ENCODE data around the gene SMCO4. TPM values are rescaled to one million over a fixed set of nuclear protein-coding genes. Genes with fewer than 3 reads are reported as not detected.

SMCO4 gene
- polyA plus RNA-seq, 1 donor = 47.9 TPM

- DNase-seq = no peak
- no peak overlapping the region for H3K4me3 ChIP-seq (ENCODE audit: low read length)
- H3K27me3 ChIP-seq (ENCODE audit: control insufficient read depth, insufficient read depth, low read length) = no peaks in the 10 kb centered on the region
- H3K4me1 ChIP-seq (ENCODE audit: control insufficient read depth, insufficient read depth, low read length) = peaks cover 17% of the 10 kb centered on the region
- peaks cover 5% of the 10 kb centered on the region for H3K36me3 ChIP-seq (ENCODE audit: control insufficient read depth, insufficient read depth, low read length)
- WGBS (ENCODE audit: insufficient coverage, low lambda C conversion rate) = 87% methylated on average over 2 of the region's 8 CpGs
- H3K9me3 ChIP-seq (ENCODE audit: control insufficient read depth, low read depth, low read length) = no peaks in the 10 kb centered on the region
- H3K27ac ChIP-seq (ENCODE audit: low read length) = no peak overlapping the region
Observed at GRCh38 chr11:93492464-93493251, 50.5 kb downstream of the SMCO4 start.

GRCh38 chr11:93491973-93492372 is 51.2 kb downstream of the SMCO4 start:
- Histone ChIP-seq H3K4me3 (ENCODE audit: low read length) (no peak overlapping the region), H3K9me3 (ENCODE audit: control insufficient read depth, low read depth, low read length) (no peaks in the 10 kb centered on the region), H3K27me3 (ENCODE audit: control insufficient read depth, insufficient read depth, low read length) (no peaks in the 10 kb centered on the region), H3K36me3 (ENCODE audit: control insufficient read depth, insufficient read depth, low read length) (peaks cover 5% of the 10 kb centered on the region), H3K4me1 (ENCODE audit: control insufficient read depth, insufficient read depth, low read length) (peaks cover 12% of the 10 kb centered on the region), H3K27ac (ENCODE audit: low read length) (no peak overlapping the region)
- no peak for DNase-seq
- 83% methylated on average over 1 of the region's 5 CpGs for WGBS (ENCODE audit: insufficient coverage, low lambda C conversion rate)

- Histone ChIP-seq H3K36me3 (ENCODE audit: control insufficient read depth, insufficient read depth, low read length) (peaks cover 5% of the 10 kb centered on the region), H3K4me1 (ENCODE audit: control insufficient read depth, insufficient read depth, low read length) (peaks cover 21% of the 10 kb centered on the region), H3K27me3 (ENCODE audit: control insufficient read depth, insufficient read depth, low read length) (no peaks in the 10 kb centered on the region), H3K9me3 (ENCODE audit: control insufficient read depth, low read depth, low read length) (no peaks in the 10 kb centered on the region), H3K27ac (ENCODE audit: low read length) (no peak overlapping the region), H3K4me3 (ENCODE audit: low read length) (no peak overlapping the region)
- WGBS (ENCODE audit: insufficient coverage, low lambda C conversion rate) = no CpG with 5 or more reads among the region's 5 CpGs
- no peak for DNase-seq
Observed at GRCh38 chr11:93490996-93491618, 52.1 kb downstream of the SMCO4 start.

GRCh38 chr11:93489841-93490240 is 53.4 kb downstream of the SMCO4 start:
- WGBS (ENCODE audit: insufficient coverage, low lambda C conversion rate) = no CpG with 5 or more reads among the region's 3 CpGs
- peaks cover 5% of the 10 kb centered on the region for H3K36me3 ChIP-seq (ENCODE audit: control insufficient read depth, insufficient read depth, low read length)
- no peaks in the 10 kb centered on the region for H3K27me3 ChIP-seq (ENCODE audit: control insufficient read depth, insufficient read depth, low read length)
- no peak for DNase-seq
- no peak overlapping the region for H3K4me3 ChIP-seq (ENCODE audit: low read length)
- H3K27ac ChIP-seq (ENCODE audit: low read length) = no peak overlapping the region
- peaks cover 22% of the 10 kb centered on the region for H3K4me1 ChIP-seq (ENCODE audit: control insufficient read depth, insufficient read depth, low read length)
- H3K9me3 ChIP-seq (ENCODE audit: control insufficient read depth, low read depth, low read length) = no peaks in the 10 kb centered on the region

GRCh38 chr11:93487032-93487483 is 56.1 kb downstream of the SMCO4 start:
- Histone ChIP-seq H3K27me3 (ENCODE audit: control insufficient read depth, insufficient read depth, low read length) (no peaks in the 10 kb centered on the region), H3K36me3 (ENCODE audit: control insufficient read depth, insufficient read depth, low read length) (peaks cover 5% of the 10 kb centered on the region), H3K4me1 (ENCODE audit: control insufficient read depth, insufficient read depth, low read length) (peaks cover 10% of the 10 kb centered on the region), H3K4me3 (ENCODE audit: low read length) (no peak overlapping the region), H3K27ac (ENCODE audit: low read length) (no peak overlapping the region), H3K9me3 (ENCODE audit: control insufficient read depth, low read depth, low read length) (no peaks in the 10 kb centered on the region)
- WGBS (ENCODE audit: insufficient coverage, low lambda C conversion rate) = no CpG with 5 or more reads among the region's 7 CpGs
- peak; percentile 80 to 90 for DNase-seq

GRCh38 chr11:93485983-93486382 is 57.2 kb downstream of the SMCO4 start:
- no CpG with 5 or more reads among the region's 2 CpGs for WGBS (ENCODE audit: insufficient coverage, low lambda C conversion rate)
- Histone ChIP-seq H3K27me3 (ENCODE audit: control insufficient read depth, insufficient read depth, low read length) (no peaks in the 10 kb centered on the region), H3K4me3 (ENCODE audit: low read length) (no peak overlapping the region), H3K9me3 (ENCODE audit: control insufficient read depth, low read depth, low read length) (no peaks in the 10 kb centered on the region), H3K27ac (ENCODE audit: low read length) (no peak overlapping the region), H3K4me1 (ENCODE audit: control insufficient read depth, insufficient read depth, low read length) (peaks cover 10% of the 10 kb centered on the region), H3K36me3 (ENCODE audit: control insufficient read depth, insufficient read depth, low read length) (peaks cover 9% of the 10 kb centered on the region)
- no peak for DNase-seq

- 60% methylated on average over 1 of the region's 3 CpGs for WGBS (ENCODE audit: insufficient coverage, low lambda C conversion rate)
- no peak for DNase-seq
- no peak overlapping the region for H3K27ac ChIP-seq (ENCODE audit: low read length)
- peaks cover 9% of the 10 kb centered on the region for H3K36me3 ChIP-seq (ENCODE audit: control insufficient read depth, insufficient read depth, low read length)
- H3K4me1 ChIP-seq (ENCODE audit: control insufficient read depth, insufficient read depth, low read length) = peaks cover 10% of the 10 kb centered on the region
- H3K4me3 ChIP-seq (ENCODE audit: low read length) = no peak overlapping the region
- no peaks in the 10 kb centered on the region for H3K27me3 ChIP-seq (ENCODE audit: control insufficient read depth, insufficient read depth, low read length)
- H3K9me3 ChIP-seq (ENCODE audit: control insufficient read depth, low read depth, low read length) = no peaks in the 10 kb centered on the region
Observed at GRCh38 chr11:93484716-93485115, 58.5 kb downstream of the SMCO4 start.

GRCh38 chr11:93482556-93482955 is 60.6 kb downstream of the SMCO4 start:
- no peak overlapping the region for H3K27ac ChIP-seq (ENCODE audit: low read length)
- no CpG with 5 or more reads among the region's 10 CpGs for WGBS (ENCODE audit: insufficient coverage, low lambda C conversion rate)
- H3K4me3 ChIP-seq (ENCODE audit: low read length) = no peak overlapping the region
- H3K4me1 ChIP-seq (ENCODE audit: control insufficient read depth, insufficient read depth, low read length) = peaks cover 10% of the 10 kb centered on the region
- H3K27me3 ChIP-seq (ENCODE audit: control insufficient read depth, insufficient read depth, low read length) = no peaks in the 10 kb centered on the region
- H3K36me3 ChIP-seq (ENCODE audit: control insufficient read depth, insufficient read depth, low read length) = peaks cover 16% of the 10 kb centered on the region
- no peaks in the 10 kb centered on the region for H3K9me3 ChIP-seq (ENCODE audit: control insufficient read depth, low read depth, low read length)
- DNase-seq = no peak

- Histone ChIP-seq H3K36me3 (ENCODE audit: control insufficient read depth, insufficient read depth, low read length) (peaks cover 19% of the 10 kb centered on the region), H3K27ac (ENCODE audit: low read length) (no peak overlapping the region), H3K9me3 (ENCODE audit: control insufficient read depth, low read depth, low read length) (no peaks in the 10 kb centered on the region), H3K4me1 (ENCODE audit: control insufficient read depth, insufficient read depth, low read length) (peaks cover 7% of the 10 kb centered on the region), H3K27me3 (ENCODE audit: control insufficient read depth, insufficient read depth, low read length) (no peaks in the 10 kb centered on the region), H3K4me3 (ENCODE audit: low read length) (no peak overlapping the region)
- no CpG with 5 or more reads among the region's 6 CpGs for WGBS (ENCODE audit: insufficient coverage, low lambda C conversion rate)
- DNase-seq = no peak
Observed at GRCh38 chr11:93481696-93482095, 61.5 kb downstream of the SMCO4 start.

- Histone ChIP-seq H3K36me3 (ENCODE audit: control insufficient read depth, insufficient read depth, low read length) (peaks cover 22% of the 10 kb centered on the region), H3K4me1 (ENCODE audit: control insufficient read depth, insufficient read depth, low read length) (peaks cover 3% of the 10 kb centered on the region), H3K27ac (ENCODE audit: low read length) (no peak overlapping the region), H3K27me3 (ENCODE audit: control insufficient read depth, insufficient read depth, low read length) (no peaks in the 10 kb centered on the region), H3K4me3 (ENCODE audit: low read length) (no peak overlapping the region), H3K9me3 (ENCODE audit: control insufficient read depth, low read depth, low read length) (no peaks in the 10 kb centered on the region)
- no peak for DNase-seq
- no CpG with 5 or more reads among the region's 16 CpGs for WGBS (ENCODE audit: insufficient coverage, low lambda C conversion rate)
Observed at GRCh38 chr11:93481279-93481678, 61.9 kb downstream of the SMCO4 start.

Data from large intestine (tissue), 3 donors.